ENCODE results near the gene NOSIP.

- no peak for TF ChIP-seq CTCF (IDR thresholded peaks at IDR 0.05)
- TF ChIP-seq POLR2A (IDR thresholded peaks at IDR 0.05), result no peak
These were observed 25.6 kb downstream of the NOSIP start for GRCh38 chr19:49554701-49555181.
